SK-N-MC (cell line): ENCODE data around the gene LAMTOR1.

Source experiments
- EZH2 ChIP-seq: fragments of 200-600 bp; sonication (generic); IDR thresholded peaks from one replicate; pipeline ENCODE4 v1.6.1; 2017; ENCODE audit warnings: antibody characterized with exemption
- POLR2AphosphoS5 ChIP-seq: IDR thresholded peaks from 2 replicates; pipeline ENCODE4 v1.6.1; 2012; ENCODE audit warnings: mild to moderate bottlenecking, low read depth, low read length, borderline replicate concordance

DNA sequence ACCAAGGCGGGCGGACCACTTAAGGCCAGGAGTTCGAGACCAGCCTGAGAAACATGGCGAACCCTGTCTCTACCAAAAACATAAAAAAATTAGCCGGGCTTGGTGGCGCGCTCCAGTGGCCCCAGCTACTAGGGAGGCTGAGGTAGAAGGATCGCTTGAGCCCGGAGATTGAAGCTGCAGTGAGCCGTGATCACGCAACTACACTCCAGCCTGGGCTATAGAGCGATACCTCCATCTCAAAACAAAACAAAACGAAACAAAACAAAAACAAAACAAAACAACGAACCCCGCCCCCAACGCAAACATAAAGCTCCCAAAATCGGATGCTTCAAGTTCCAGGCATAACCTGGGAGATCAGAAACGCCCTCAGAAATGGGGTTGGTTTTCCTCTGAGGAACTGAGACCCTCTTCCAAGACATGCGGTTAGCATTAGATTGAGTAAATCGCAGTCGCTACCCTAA is 21.9 kb downstream of the LAMTOR1 start:
- TF ChIP-seq POLR2AphosphoS5, result no peak
- no peak for TF ChIP-seq EZH2
